ENCODE data around the gene MYLK4.
A peak's percentile ranks its signal among the peaks of the same experiment; 100 is the strongest.

The MYLK4 gene

GRCh38 chr6:2734488-2735166 lies 16.1 kb downstream of the MYLK4 start:
- no peak for DNase-seq (ENCODE audit: low read depth in 2 of 2)

DNA sequence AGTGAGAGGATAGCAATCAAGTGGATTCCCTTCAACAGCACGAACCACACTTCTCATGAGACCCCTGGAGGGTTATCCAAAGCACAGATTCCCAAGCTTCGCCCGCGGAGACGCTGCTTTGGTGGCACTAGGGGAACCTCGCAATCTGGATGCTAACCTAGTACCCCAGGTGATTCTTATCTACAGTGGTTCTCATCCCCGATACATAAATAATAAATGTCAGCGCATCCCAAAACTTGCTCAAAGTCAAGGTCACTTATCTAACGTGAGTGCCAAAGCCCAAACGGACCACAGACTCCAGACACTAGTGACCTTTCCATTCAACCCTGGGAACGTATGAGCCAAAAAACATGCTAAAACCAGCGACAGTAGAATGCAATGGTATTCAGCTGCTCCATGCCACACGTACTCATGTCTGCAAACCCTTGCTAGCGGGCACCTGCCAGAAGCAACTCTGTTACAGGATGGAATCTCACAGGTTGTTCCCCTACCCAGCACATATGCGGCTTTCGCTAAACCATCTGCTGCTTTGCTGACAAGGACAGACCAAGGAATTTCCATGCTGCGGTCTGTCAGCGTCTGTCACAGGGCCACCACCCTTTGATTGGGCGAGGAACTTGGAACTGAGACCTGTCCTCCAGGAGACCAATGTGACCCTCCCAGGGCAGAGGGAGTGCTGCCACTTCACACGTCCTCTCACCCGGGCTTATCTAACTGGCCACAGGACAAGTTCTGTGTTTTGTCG lies 16.8 kb downstream of the MYLK4 start:
- DNase-seq (ENCODE audit: low read depth in 2 of 2), result no peak

DNA sequence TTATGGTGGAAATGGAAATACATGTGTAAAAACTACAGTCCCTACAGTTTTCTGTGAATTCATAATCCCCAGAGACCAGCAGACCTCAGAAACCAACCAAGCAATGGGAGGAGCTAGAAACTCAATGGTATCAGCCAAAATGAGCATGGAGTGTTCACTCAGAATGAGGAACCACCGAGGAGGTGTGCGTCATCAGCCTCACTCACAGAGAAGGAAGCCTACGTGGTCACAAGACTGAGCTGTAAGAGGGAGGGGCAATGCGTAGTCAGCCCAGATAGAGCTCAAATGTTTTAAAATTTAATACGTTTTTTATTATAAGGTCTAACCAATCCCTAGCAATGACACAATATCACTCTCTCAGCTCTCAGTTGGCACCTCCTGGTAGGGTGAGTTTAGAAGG lies 17.4 kb downstream of the MYLK4 start:
- no peak for DNase-seq (ENCODE audit: low read depth in 2 of 2)

GRCh38 chr6:2732503-2733089 lies 18.1 kb downstream of the MYLK4 start:
- DNase-seq (ENCODE audit: low read depth in 2 of 2), result no peak

GRCh38 chr6:2731281-2731909 lies 19.3 kb downstream of the MYLK4 start:
- no peak for DNase-seq (ENCODE audit: low read depth in 2 of 2)

GRCh38 chr6:2730353-2731107 lies 20.2 kb downstream of the MYLK4 start:
- no peak for DNase-seq (ENCODE audit: low read depth in 2 of 2)

DNA sequence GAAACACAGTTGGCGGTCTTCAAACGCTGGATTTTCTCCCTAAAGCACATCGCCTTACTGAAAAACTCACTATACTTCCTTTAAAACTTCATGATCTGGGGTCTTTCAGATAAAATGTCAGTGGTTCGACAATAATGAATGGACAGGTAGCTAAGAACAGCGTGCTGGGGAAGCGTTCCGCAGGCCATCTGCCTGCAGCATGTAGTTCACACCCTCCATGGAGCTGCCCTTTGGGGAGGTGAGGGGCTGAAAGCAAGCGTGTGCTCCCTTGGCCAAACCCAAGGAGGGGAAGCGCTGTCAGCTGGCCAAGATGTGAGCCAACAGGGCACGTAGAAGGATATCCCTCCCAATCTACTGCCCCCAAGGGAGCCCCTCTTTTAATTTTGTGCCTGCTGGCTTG lies 20.8 kb downstream of the MYLK4 start:
- DNase-seq (ENCODE audit: low read depth in 2 of 2), result no peak

- peak in 1 of 2 experiments; percentile 25 for DNase-seq (ENCODE audit: low read depth in 2 of 2)
Observed at GRCh38 chr6:2725999-2726567, 24.6 kb downstream of the MYLK4 start.

DNA sequence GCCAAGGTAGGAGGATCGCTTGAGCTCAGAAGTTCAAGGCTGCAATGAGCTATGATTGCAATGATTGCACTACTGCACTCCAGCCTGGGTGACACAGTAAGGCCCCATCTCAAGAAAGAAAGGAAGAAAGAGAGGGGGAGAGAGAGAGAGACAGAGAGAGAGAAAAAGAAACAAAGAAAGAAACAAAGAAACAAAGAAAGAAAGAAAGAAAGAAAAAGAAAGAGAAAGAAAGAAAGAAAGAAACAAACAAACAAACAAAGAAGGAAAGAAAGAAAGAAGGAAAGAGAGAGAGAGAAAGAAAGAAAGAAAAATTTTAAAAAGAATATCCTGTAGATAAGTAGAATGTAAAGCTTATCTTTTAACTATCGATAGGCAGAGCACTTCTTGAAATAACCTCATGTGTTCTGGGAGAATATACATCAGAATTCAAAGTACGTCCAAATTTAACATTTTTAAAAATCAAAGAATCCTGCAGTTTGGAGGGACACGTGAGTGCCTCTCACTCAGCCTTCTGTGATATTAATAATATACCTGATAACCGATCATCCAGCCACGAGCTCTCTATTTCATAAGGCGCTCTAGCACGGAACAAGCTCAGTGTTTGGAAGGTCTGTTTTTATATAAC lies 25.2 kb downstream of the MYLK4 start:
- DNase-seq (ENCODE audit: low read depth in 2 of 2), result no peak

DNA sequence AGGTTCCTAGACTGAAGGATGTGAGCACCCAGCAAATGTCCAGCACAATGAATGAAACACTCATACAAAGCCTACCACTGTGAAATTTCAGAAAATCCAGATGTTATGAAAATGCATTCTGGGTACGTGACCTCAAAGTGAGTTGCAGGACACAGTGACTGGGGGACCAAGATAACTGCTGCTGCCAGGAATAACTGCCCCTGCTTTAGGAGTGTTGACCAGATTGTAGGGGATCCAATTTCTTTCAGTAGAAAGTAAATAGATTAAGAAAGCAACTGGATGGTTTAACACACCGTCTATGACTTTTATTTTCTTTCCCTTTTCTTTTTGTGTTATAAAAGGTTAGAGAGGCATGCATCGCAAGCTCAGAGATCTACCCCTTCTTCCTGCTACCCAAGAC lies 29.5 kb downstream of the MYLK4 start:
- no peak for DNase-seq (ENCODE audit: low read depth in 2 of 2)

GRCh38 chr6:2719093-2719455 lies 31.6 kb downstream of the MYLK4 start:
- DNase-seq (ENCODE audit: low read depth in 2 of 2), result no peak

DNA sequence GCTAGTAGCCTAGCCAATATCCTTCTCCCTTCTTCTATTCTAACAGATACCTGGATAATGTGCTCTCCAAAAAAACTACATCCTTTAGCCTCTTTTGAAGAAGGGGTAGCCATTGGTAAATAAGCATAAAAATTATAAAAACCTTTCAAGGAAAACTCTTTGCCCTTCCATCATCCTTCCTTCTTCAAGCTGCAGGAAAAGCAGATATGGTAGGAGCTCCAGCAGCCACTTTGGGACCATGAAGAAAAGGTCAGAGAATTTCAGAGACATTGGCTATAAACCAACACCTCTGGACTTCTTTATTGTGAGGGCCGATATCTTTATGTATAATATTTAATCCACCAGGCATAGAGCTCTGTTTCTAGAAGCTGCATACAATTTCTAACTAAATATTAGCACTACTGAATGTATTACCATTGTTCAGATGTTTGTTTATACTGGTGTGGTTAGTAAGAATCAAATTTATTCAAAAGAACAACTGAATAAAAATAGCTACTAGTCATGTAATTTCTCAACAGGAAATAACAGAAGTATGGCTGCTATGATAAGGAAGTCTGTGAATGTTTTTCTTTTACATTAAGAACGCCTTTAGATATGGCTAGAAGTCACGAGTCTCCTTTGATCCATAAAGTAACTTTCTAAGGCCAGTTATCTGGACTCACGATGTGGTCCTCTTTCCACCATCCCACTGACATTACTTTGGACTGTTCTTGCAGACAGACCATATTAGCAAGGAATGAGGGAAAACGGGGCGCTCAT lies 32.2 kb downstream of the MYLK4 start:
- no peak for DNase-seq (ENCODE audit: low read depth in 2 of 2)

DNA sequence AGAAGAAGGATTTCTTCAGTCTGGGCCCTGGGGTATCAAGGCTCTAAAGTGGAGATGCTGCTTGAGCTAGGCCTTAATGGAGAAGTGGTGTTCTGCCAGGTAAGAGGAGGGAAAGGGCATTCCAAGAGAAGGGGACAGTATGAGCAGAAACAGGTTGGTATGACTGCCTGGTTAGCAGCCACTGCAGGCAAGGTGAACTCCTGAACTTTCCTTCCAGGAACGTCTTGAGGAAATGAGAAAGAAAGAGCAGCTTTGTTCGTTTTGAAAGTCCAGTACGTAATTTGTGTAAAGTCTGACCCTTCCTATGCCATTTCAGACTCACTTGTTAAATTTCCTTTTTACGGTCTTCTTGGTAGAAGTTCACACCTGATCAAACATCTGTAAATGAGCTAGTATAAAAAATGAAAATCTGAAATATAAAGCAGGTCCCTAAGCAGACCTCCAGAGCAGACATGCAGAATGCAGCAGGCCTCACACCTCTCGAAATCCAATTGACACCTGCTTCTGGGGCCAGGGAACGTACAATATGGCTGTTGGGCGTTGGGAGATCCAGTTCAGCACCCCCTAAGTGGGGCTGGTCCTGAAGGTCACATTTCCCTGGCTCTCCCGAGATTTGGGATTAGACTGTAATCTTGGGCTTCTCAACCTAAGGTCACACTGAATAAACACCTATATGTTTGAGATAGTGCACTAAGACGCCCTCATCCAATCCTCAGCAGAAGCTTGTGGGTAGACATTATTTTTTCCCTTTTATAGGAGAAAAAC lies 33.6 kb downstream of the MYLK4 start:
- DNase-seq (ENCODE audit: low read depth in 2 of 2), result no peak

DNA sequence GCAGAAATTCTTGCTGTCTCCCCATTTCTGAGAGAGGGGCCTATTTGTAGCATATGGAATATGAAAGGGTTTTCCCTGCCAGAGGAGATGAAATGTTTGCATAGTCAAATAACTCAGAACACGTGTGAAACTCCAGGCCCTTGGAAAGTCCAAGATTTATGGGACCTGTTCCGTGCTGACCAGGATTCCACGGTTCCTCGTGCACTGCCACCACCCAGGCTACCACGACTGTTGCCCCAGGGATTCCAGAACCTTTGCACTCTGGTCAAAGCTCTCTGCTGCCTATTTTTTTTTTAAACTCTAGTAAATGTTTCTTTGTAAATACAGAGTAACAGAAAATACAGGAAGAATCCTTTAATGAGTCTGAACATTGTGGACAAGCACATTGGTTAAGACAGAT lies 35.0 kb downstream of the MYLK4 start:
- no peak for DNase-seq (ENCODE audit: low read depth in 2 of 2)

GRCh38 chr6:2714111-2714895 lies 36.4 kb downstream of the MYLK4 start:
- peak; percentile 62 to 75 for DNase-seq (ENCODE audit: low read depth in 2 of 2)

DNA sequence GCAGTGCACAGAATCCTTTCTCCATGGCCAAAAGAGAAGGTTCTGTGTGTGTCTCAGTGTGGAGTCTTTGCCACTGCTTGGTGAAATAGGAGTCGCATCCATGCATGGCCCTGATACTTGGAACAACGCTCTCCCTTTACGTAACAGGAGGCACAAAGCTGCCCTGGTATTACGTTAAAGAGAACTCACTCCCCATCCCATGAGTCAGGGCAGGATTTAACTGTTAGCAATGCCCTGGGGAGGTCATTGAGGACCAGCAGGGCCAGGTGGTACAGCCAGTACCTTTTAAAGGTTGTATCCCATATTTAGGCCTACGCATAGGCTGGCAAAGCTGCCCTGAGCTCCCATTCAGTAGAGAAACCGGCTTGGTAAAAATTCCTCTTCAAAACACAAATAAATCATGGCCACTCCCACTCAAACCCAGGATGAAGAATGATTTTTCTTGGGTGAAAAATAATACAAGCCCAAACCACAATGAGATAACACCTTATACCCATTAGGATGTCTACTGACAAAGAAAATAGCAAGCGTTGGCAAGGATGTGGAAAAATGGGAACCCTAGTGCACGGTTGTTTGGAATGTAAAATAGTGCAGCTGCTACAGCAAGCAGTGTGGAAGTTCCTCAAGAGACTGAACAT lies 37.1 kb downstream of the MYLK4 start:
- no peak for DNase-seq (ENCODE audit: low read depth in 2 of 2)

DNA sequence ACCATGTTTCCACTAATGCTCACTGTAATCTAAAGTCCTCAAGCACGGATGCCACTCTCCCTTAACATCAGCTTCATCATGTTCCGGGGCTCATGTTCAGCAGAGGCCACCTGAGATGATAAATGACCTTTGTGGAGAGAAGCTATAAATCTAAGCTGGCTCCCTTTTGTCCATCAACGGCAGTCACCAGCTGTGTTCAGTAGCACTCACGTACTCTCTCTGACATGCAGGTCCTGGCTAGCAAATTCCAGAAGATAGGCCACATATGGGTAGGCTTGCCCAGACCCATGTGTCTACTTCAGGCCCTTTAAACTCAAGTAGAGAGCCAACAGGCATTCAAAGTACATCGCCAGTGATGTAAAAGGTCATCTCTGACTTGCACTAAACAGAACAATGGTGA lies 38.6 kb downstream of the MYLK4 start:
- no peak for DNase-seq (ENCODE audit: low read depth in 2 of 2)

- DNase-seq (ENCODE audit: low read depth in 2 of 2), result no peak
Observed at GRCh38 chr6:2710412-2710811, 40.3 kb downstream of the MYLK4 start.
